Parathyroid adenoma (tissue), 2 donors: Measurements from ENCODE around the gene ZNF282.

Experiments
- H2AFZ ChIP-seq: fragments of 300-600 bp; sonication (generic); one replicate; pipeline ENCODE4 v1.7.0; 2017; ENCODE audit warnings: antibody characterized with exemption, mild to moderate bottlenecking
- H3K27ac ChIP-seq: fragments of 300-600 bp; sonication (generic); one replicate; pipeline ENCODE4 v1.7.0; 2017
- H3K27me3 ChIP-seq: fragments of 300-600 bp; sonication (generic); one replicate; pipeline ENCODE4 v1.7.0; 2017; ENCODE audit warnings: low read length; ENCODE audit not compliant: control insufficient read depth, insufficient read depth
- H3K36me3 ChIP-seq: fragments of 300-600 bp; sonication (generic); one replicate; pipeline ENCODE4 v1.7.0; 2017; ENCODE audit warnings: low read length; ENCODE audit not compliant: control insufficient read depth, insufficient read depth
- H3K4me1 ChIP-seq: fragments of 300-600 bp; sonication (generic); one replicate; pipeline ENCODE4 v1.7.0; 2017; ENCODE audit warnings: control low read depth
- H3K4me2 ChIP-seq: fragments of 300-600 bp; sonication (generic); one replicate; pipeline ENCODE4 v1.7.0; 2017; ENCODE audit warnings: low read length
- H3K4me3 ChIP-seq: fragments of 300-600 bp; sonication (generic); one replicate; pipeline ENCODE4 v1.7.0; 2017; ENCODE audit warnings: low read depth, low read length
- H3K79me2 ChIP-seq: fragments of 300-600 bp; sonication (generic); one replicate; pipeline ENCODE4 v1.7.0; 2017; ENCODE audit warnings: control low read depth
- H3K9ac ChIP-seq: fragments of 300-600 bp; sonication (generic); one replicate; pipeline ENCODE4 v1.7.0; 2017; ENCODE audit warnings: mild to moderate bottlenecking
- H3K9me3 ChIP-seq: fragments of 300-600 bp; sonication (generic); one replicate; pipeline ENCODE4 v1.7.0; 2017; ENCODE audit warnings: low read length; ENCODE audit not compliant: control insufficient read depth
- CTCF ChIP-seq: fragments of 300-600 bp; sonication (generic); IDR thresholded peaks from one replicate; pipeline ENCODE4 v1.7.0; 2017; ENCODE audit warnings: antibody characterized with exemption, mild to moderate bottlenecking
- donor health status: primary hyperparathyroidism.

Gene ZNF282

GRCh38 chr7:149180722-149181449 lies 14.5 kb upstream of the ZNF282 start:
- no peak overlapping the region for H3K27ac ChIP-seq
- H2AFZ ChIP-seq, result no peak overlapping the region
- H3K4me2 ChIP-seq, result no peak overlapping the region
- H3K9ac ChIP-seq, result no peak overlapping the region
- no peaks in the 10 kb centered on the region for H3K79me2 ChIP-seq
- no peak for TF ChIP-seq CTCF
- H3K9me3 ChIP-seq, result no peaks in the 10 kb centered on the region
- H3K4me3 ChIP-seq, result no peak overlapping the region
- H3K36me3 ChIP-seq, result no peaks in the 10 kb centered on the region
- H3K4me1 ChIP-seq, result no peaks in the 10 kb centered on the region
- no peaks in the 10 kb centered on the region for H3K27me3 ChIP-seq

- no peak overlapping the region for H3K9ac ChIP-seq
- H3K4me1 ChIP-seq, result no peaks in the 10 kb centered on the region
- no peak overlapping the region for H3K27ac ChIP-seq
- H3K9me3 ChIP-seq, result no peaks in the 10 kb centered on the region
- H3K4me2 ChIP-seq, result no peak overlapping the region
- H3K27me3 ChIP-seq, result no peaks in the 10 kb centered on the region
- H3K79me2 ChIP-seq, result no peaks in the 10 kb centered on the region
- H3K4me3 ChIP-seq, result no peak overlapping the region
- TF ChIP-seq CTCF, result no peak
- H2AFZ ChIP-seq, result no peak overlapping the region
- no peaks in the 10 kb centered on the region for H3K36me3 ChIP-seq
Observed at GRCh38 chr7:149181450-149181790, 13.9 kb upstream of the ZNF282 start.

- Histone ChIP-seq H3K4me3 (no peak overlapping the region), H3K27me3 (no peaks in the 10 kb centered on the region), H3K9me3 (no peaks in the 10 kb centered on the region), H3K79me2 (no peaks in the 10 kb centered on the region), H3K27ac (no peak overlapping the region), H2AFZ (no peak overlapping the region), H3K9ac (no peak overlapping the region), H3K4me1 (no peaks in the 10 kb centered on the region), H3K4me2 (no peak overlapping the region), H3K36me3 (no peaks in the 10 kb centered on the region)
- no peak for TF ChIP-seq CTCF
Observed at GRCh38 chr7:149184274-149184673, 11.1 kb upstream of the ZNF282 start.

GRCh38 chr7:149188213-149188612 lies 7.1 kb upstream of the ZNF282 start:
- H3K4me1 ChIP-seq, result no peaks in the 10 kb centered on the region
- H3K9me3 ChIP-seq, result no peaks in the 10 kb centered on the region
- H3K9ac ChIP-seq, result no peak overlapping the region
- no peak overlapping the region for H3K4me3 ChIP-seq
- no peak overlapping the region for H2AFZ ChIP-seq
- no peak overlapping the region for H3K4me2 ChIP-seq
- TF ChIP-seq CTCF, result no peak
- H3K79me2 ChIP-seq, result no peaks in the 10 kb centered on the region
- H3K27ac ChIP-seq, result no peak overlapping the region
- no peaks in the 10 kb centered on the region for H3K27me3 ChIP-seq
- H3K36me3 ChIP-seq, result no peaks in the 10 kb centered on the region

GRCh38 chr7:149188637-149189259 lies 6.6 kb upstream of the ZNF282 start:
- Histone ChIP-seq H2AFZ (no peak overlapping the region), H3K27ac (no peak overlapping the region), H3K4me1 (no peaks in the 10 kb centered on the region), H3K27me3 (no peaks in the 10 kb centered on the region), H3K4me2 (no peak overlapping the region), H3K4me3 (no peak overlapping the region), H3K9me3 (no peaks in the 10 kb centered on the region), H3K79me2 (no peaks in the 10 kb centered on the region), H3K9ac (no peak overlapping the region), H3K36me3 (no peaks in the 10 kb centered on the region)
- TF ChIP-seq CTCF, result no peak
